Measurements from ENCODE around the gene ABCC8.

Gene ABCC8

DNA sequence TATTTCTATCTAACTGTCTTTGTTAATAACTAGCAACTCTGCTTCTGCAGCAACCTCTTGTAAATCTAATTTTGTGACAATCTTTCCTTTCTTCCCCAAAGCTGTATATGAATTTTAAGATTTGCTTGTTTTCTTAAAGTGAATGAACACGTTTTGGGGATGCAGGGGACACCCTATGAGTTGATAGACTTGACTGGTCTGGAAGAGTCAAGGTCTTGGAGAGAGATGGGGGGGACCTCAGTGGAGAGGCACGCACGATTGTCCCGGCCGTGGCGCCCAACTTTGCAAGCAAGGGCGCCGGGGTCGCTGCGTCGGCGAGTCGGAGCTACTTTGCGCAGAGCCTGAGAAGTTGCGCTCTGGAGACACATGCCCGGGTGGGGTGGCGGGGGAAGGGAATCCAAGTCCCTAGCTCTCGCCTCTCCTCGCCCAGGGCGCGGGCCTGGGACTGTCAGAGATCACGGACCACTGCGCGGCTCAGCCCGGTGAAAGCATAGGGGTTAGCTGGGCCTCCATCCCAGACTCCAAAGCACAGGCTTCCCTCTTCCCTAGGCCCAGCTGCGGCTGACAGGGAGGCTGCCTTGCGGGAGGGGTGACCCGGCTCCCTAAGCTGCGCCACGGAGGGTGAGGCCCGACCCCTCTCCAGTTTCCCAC lies 854 bp downstream of the ABCC8 start:
- TF ChIP-seq, protein P1, sequence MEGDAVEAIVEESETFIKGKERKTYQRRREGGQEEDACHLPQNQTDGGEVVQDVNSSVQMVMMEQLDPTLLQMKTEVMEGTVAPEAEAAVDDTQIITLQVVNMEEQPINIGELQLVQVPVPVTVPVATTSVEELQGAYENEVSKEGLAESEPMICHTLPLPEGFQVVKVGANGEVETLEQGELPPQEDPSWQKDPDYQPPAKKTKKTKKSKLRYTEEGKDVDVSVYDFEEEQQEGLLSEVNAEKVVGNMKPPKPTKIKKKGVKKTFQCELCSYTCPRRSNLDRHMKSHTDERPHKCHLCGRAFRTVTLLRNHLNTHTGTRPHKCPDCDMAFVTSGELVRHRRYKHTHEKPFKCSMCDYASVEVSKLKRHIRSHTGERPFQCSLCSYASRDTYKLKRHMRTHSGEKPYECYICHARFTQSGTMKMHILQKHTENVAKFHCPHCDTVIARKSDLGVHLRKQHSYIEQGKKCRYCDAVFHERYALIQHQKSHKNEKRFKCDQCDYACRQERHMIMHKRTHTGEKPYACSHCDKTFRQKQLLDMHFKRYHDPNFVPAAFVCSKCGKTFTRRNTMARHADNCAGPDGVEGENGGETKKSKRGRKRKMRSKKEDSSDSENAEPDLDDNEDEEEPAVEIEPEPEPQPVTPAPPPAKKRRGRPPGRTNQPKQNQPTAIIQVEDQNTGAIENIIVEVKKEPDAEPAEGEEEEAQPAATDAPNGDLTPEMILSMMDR (IDR thresholded peaks at IDR 0.05; ENCODE audit: borderline replicate concordance, insufficient read depth, low read depth, low read length): no peak
- no peak overlapping the region for H3K4me3 ChIP-seq (ENCODE audit: low read depth, low read length)

DNA sequence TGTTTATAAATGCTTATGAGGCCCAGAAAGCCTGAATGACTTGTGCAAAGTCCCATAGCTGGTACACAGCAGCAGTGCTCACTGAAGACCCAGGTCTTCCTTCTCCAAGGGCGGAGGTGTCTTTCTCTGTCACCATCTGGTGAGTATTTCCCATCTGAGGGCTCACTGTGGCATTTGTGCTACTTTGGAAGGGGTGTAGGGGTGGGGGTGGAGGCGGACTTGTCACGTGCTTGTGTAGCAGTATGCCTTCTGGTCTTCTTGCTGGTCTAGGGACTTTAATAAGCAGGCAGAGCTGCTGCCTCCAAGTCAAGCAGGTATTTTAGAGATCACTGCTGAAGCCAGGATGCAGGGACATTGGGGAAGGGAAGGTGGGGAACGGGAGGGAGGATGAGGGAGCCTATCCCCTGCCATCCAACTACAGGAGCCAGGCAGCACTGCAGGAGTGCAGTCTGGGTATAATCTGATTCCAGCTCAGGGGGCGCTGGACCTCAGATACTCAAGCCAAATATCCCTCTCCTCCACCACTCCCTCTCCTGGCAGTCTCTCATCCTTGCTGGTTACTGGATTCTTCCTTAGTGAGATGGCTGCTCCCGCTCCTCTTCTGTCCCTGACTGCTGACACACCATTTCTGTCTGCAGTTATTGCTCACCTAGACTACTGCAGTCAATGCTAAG lies 3.4 kb downstream of the ABCC8 start:
- H3K4me3 ChIP-seq (ENCODE audit: low read depth, low read length): no peak overlapping the region
- TF ChIP-seq, protein P1 (IDR thresholded peaks at IDR 0.05; ENCODE audit: borderline replicate concordance, insufficient read depth, low read depth, low read length): no peak

DNA sequence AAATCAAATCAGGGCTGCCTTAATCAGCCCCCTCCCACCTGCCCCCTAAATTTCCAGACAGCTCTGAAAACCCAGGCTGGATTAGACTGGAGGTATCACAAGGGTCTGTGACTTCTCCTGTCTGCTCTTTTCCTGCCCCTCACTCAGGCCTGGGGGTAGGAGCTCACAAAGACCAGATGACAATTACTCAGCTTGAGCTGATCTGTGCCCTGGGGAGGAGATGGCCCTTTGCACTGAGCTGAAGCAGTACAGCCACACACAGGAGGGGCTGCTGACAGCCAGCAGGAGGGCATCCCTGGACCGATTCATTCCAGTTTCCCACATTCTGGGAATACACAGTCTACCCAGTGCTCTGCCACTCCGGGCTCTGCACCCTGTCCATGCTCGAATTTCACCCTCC lies 4.2 kb downstream of the ABCC8 start:
- H3K4me3 ChIP-seq (ENCODE audit: low read depth, low read length): no peak overlapping the region
- TF ChIP-seq, protein P1 (IDR thresholded peaks at IDR 0.05; ENCODE audit: borderline replicate concordance, insufficient read depth, low read depth, low read length): no peak

DNA sequence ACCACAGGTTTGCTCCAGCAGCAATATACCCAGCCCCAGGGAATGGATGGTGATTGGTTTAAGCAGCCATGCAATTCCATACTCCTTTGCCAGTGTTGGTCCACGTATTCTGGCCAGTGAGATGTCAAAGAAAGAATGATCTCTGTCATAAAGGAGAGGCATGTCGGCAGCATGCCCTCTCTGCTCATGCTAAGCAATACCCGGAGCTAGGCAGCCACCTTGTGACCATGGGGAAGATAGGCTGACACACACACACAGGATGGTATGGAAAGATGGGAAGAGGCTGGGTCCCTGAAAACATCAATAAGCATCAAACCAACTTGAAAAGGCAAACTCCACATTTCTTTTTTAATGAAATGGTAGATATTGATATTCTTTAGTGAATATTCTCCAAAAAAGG lies 5.1 kb downstream of the ABCC8 start:
- no peak overlapping the region for H3K4me3 ChIP-seq (ENCODE audit: low read depth, low read length)
- TF ChIP-seq, protein P1 (IDR thresholded peaks at IDR 0.05; ENCODE audit: borderline replicate concordance, insufficient read depth, low read depth, low read length): no peak

DNA sequence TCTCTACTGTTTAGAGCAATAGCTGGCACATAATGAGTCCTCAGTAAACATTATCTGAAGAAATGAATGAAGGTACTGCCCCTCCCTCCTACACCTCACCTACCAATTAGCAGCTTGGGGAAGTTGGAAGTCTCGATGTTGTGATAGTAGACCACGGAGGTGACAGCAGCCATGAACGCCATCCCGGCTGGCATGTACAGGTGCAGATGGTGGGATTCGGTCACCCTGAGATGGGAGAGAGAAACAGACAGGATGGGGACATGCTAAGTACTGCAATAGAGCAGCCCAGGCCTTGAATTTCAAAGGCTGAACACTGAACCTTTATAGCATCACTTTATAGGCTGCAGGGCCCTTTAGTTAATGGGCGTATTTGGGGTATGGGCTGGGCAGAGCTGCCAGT lies 6.6 kb downstream of the ABCC8 start:
- H3K4me3 ChIP-seq (ENCODE audit: low read depth, low read length): no peak overlapping the region
- TF ChIP-seq, protein P1 (IDR thresholded peaks at IDR 0.05; ENCODE audit: borderline replicate concordance, insufficient read depth, low read depth, low read length): no peak

DNA sequence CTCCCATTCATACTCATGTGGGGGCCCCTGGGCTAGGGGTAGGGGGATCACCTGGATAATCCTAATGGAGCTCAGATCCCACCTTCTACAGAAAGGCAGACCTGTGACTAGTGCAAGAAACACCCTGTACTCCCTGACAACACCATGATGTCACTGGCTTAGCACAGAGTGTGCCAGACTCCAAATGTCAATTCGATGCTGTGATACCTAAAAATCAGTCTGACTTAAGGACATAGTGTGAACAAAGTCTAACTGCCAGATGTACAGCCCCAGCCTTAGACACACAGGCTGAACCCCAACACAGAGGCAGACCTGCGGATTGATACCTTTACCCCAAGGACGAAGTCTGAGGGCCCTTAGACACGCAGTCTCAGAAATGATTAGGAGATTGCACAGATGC lies 8.5 kb downstream of the ABCC8 start:
- TF ChIP-seq, protein P1 (IDR thresholded peaks at IDR 0.05; ENCODE audit: borderline replicate concordance, insufficient read depth, low read depth, low read length): no peak
- H3K4me3 ChIP-seq (ENCODE audit: low read depth, low read length): no peak overlapping the region

All from GM12875 (cell line).